Choroid plexus epithelial cell (primary cell): ENCODE results near the gene OAT.

Experiments used
- DNase-seq: peaks from one replicate; pipeline ENCODE4 v3.0.0-alpha.2; 2010; ENCODE audit warnings: low read depth
- H3K4me3 ChIP-seq: 2 replicates; pipeline ENCODE4 v1.5.1; 2011; ENCODE audit warnings: low read depth, mild to moderate bottlenecking, control low read depth, low read length, moderate library complexity
- TF ChIP-seq, protein P1 (sequence below): conservative IDR thresholded peaks from 2 replicates; pipeline ENCODE4 v1.5.1; 2011; ENCODE audit warnings: low read depth, mild to moderate bottlenecking, control low read depth, inconsistent platforms, low read length, moderate library complexity

OAT gene

DNA sequence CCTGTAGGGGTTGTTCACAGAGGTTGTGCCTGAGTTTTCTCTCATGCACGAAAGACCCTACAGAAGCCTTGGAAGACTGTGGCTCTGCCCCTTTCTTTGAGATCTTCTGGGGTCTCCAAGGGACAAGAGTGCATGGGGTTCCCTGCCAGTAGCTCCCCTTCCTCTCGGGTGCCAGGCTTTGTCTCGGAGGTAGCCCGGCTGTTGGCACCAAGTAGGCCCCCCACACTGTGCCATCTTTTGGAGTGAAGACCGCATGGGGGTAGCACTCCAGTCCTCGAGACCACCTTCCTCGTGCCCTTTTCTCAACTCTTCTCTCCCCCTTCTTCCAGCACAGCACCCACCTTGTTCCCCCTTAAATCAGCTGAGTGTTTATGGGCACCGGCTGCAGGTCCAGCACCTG is 41.6 kb downstream of the OAT start:
- H3K4me3 ChIP-seq: no peak overlapping the region
- DNase-seq: no peak
- TF ChIP-seq, protein P1, sequence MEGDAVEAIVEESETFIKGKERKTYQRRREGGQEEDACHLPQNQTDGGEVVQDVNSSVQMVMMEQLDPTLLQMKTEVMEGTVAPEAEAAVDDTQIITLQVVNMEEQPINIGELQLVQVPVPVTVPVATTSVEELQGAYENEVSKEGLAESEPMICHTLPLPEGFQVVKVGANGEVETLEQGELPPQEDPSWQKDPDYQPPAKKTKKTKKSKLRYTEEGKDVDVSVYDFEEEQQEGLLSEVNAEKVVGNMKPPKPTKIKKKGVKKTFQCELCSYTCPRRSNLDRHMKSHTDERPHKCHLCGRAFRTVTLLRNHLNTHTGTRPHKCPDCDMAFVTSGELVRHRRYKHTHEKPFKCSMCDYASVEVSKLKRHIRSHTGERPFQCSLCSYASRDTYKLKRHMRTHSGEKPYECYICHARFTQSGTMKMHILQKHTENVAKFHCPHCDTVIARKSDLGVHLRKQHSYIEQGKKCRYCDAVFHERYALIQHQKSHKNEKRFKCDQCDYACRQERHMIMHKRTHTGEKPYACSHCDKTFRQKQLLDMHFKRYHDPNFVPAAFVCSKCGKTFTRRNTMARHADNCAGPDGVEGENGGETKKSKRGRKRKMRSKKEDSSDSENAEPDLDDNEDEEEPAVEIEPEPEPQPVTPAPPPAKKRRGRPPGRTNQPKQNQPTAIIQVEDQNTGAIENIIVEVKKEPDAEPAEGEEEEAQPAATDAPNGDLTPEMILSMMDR: no peak

DNA sequence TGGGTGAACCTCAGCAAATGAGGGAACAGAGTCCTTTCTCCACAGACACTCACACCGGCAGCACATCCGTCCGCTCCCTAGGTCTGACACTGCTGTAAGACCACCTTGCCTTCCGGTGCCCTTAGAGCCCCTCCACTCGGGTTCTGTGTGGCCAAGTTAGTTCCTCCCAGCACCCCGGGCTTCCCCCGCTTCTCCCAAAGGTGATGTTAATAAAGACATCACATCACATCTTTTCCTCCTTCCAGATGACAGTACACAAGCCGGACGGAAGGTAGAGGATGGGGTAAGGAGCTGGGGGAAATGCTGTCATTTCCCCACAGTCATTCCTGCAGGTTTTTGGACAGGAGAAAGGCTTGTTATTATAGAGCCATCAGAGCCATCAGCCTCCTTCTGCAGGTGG is 42.3 kb downstream of the OAT start:
- no peak for DNase-seq
- TF ChIP-seq, protein P1: no peak
- H3K4me3 ChIP-seq: no peak overlapping the region

DNA sequence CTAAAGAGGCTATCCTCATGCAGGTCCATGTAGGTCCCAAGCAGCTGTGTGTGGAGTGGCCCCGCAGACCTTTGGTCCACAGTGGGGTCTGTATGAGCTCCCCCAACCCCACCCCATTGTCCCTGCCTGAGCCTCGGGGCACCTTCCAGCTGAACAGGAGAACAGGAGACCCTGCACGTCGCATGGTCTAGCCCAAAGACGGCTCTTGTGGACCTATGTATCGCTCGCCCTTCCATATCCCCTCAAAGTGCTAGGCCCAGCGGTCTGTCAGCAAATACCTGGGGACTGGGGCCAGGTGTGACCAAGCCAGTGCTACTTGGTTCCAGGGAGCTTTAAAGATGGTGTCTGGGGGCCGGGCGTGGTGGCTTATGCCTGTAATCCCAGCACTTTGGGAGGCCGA is 43.0 kb downstream of the OAT start:
- DNase-seq: no peak
- TF ChIP-seq, protein P1: no peak
- no peak overlapping the region for H3K4me3 ChIP-seq

DNA sequence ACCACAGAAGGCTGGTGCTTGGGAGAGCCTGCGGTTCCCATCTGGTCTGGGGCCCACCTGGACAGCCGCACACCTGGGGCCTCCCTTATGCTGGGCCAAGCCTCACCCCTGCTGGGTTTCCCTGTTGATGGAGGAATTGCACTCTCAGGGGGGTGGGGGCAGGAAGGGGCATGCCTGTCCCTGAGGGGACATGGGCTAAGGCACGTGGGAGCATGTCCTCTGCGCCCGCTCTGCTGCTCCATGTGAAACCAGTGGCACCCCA is 43.4 kb downstream of the OAT start:
- TF ChIP-seq, protein P1: no peak
- no peak overlapping the region for H3K4me3 ChIP-seq
- DNase-seq: no peak

DNA sequence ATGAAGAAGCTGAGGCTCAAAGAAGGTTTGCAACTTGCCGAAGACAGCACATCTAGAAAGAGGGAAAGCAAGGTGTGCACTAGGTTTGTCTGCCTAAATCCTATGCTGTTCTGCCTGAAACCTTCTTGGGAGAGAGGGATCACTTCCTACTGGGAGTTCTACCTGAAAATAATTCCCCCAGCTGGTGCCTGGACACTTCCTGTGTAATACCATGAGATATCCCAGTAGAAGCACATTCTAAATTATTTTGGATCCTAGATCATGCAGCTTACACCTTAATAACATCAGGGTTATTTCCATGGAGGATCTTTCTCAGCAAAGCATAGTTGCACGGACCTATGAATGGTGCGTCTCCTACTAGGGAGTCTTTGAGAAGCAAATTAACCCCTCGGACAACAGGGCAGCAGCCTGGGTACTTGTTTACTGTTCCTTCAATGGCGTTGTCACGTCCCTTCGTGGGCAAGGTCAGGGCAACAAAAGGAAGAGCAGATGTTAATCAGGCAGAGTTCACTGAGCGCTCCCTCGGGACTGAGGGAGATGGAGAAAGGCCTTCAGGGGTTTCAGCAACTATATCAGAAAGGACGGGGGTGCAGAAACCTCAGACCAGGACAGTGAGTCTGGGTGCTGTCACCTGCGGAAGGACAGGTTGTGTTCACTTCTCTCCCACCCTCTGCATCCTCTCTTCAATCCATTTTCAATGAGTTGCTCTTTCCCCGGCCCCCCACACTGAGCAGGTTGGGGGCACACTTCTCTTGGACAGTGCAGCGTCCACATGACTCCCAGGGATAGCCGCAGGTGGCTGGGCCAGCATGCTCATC is 44.0 kb downstream of the OAT start:
- DNase-seq: no peak
- H3K4me3 ChIP-seq: no peak overlapping the region
- TF ChIP-seq, protein P1: no peak

DNA sequence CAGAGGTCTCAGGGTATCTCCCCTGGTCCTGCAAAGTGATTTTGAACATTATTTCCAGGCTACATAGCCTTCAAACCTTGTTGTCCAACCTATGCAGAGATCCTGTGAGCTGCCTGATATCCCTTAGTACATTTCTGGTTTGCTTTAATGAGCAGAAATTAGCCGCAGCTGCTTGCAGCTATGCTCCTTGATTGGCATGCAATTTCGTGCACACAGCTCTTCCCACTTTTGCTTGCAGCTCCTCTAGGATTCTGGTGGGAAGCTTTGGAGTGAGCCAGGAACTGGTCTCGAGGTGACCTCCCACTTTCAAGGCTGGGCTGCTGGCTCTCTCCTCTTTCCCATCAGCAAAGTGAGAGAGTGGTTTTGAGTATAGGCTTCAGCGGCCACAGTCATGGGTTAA is 45.8 kb downstream of the OAT start:
- TF ChIP-seq, protein P1: no peak
- no peak overlapping the region for H3K4me3 ChIP-seq
- no peak for DNase-seq

DNA sequence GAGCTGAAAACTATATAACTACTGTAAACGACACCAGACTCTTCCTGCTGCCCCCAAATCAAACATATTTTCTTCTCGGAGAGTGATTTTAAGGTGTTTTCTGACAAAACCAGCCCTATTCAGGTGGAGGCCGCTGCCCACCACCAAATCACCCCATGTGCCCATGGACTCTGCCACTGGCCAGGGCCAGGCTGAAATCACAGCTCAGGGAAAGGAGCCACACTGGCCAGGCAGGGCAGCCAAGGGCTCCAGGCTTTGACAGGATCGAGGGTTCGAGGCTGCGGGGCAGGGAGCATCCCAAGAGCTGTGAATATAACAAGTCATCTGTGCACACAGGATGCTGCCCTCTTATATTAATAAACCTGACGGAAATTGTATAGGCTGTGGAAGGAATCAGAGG is 48.3 kb downstream of the OAT start:
- no peak overlapping the region for H3K4me3 ChIP-seq
- no peak for DNase-seq
- TF ChIP-seq, protein P1: no peak
